GM19372 (cell line): ENCODE results near the gene CCDC80.
A peak's percentile ranks its signal among the peaks of the same experiment; 100 is the strongest.

Experiments
- ATAC-seq: cut with Tn5 transposase; IDR thresholded peaks from one replicate; pipeline ENCODE4 v1.9.1; 2021; ENCODE audit warnings: mild to moderate bottlenecking, low read depth, moderate library complexity; ENCODE audit not compliant: unreplicated experiment

The CCDC80 gene

GRCh38 chr3:112634786-112635541 is 6.0 kb downstream of the CCDC80 start:
- ATAC-seq: no peak

- ATAC-seq: no peak
These were observed 7.2 kb downstream of the CCDC80 start for GRCh38 chr3:112633757-112634156.

GRCh38 chr3:112633191-112633590 is 7.8 kb downstream of the CCDC80 start:
- no peak for ATAC-seq

- no peak for ATAC-seq
These were observed 8.3 kb downstream of the CCDC80 start for GRCh38 chr3:112632596-112632995.

GRCh38 chr3:112631257-112631656 is 9.7 kb downstream of the CCDC80 start:
- no peak for ATAC-seq

GRCh38 chr3:112629425-112629824 is 11.5 kb downstream of the CCDC80 start:
- no peak for ATAC-seq

GRCh38 chr3:112627919-112628466 is 12.9 kb downstream of the CCDC80 start:
- ATAC-seq: no peak

- ATAC-seq: no peak
These were observed 13.5 kb downstream of the CCDC80 start for GRCh38 chr3:112627419-112627818.

- no peak for ATAC-seq
These were observed 17.2 kb downstream of the CCDC80 start for GRCh38 chr3:112623717-112624116.

GRCh38 chr3:112623213-112623612 is 17.7 kb downstream of the CCDC80 start:
- no peak for ATAC-seq

GRCh38 chr3:112619295-112619694 is 21.6 kb downstream of the CCDC80 start:
- peak; percentile 65 for ATAC-seq

GRCh38 chr3:112617285-112617684 is 23.7 kb downstream of the CCDC80 start:
- ATAC-seq: no peak

- ATAC-seq: no peak
These were observed 24.8 kb downstream of the CCDC80 start for GRCh38 chr3:112615989-112616731.

GRCh38 chr3:112611752-112612515 is 29.0 kb downstream of the CCDC80 start:
- ATAC-seq: no peak

- ATAC-seq: no peak
These were observed 30.8 kb downstream of the CCDC80 start for GRCh38 chr3:112610121-112610520.

GRCh38 chr3:112607863-112608262 is 33.1 kb downstream of the CCDC80 start:
- ATAC-seq: no peak

GRCh38 chr3:112606098-112606497 is 34.8 kb downstream of the CCDC80 start:
- ATAC-seq: no peak

- no peak for ATAC-seq
These were observed 35.7 kb downstream of the CCDC80 start for GRCh38 chr3:112605285-112605684.

GRCh38 chr3:112604536-112604935 is 36.4 kb downstream of the CCDC80 start:
- ATAC-seq: no peak

GRCh38 chr3:112602217-112602838 is 38.6 kb downstream of the CCDC80 start:
- ATAC-seq: peak; percentile 74
